ENCODE measurements around the gene SNX17. TPM values are rescaled to one million over a fixed set of nuclear protein-coding genes. Genes with fewer than 3 reads are reported as not detected.

Gene SNX17
- total and polyA plus RNA-seq, 2 of the 13 experiments (the other 11 are each of a cell fraction or from before 2014, with no cell fraction given) = 75.0 to 109 TPM

DNA sequence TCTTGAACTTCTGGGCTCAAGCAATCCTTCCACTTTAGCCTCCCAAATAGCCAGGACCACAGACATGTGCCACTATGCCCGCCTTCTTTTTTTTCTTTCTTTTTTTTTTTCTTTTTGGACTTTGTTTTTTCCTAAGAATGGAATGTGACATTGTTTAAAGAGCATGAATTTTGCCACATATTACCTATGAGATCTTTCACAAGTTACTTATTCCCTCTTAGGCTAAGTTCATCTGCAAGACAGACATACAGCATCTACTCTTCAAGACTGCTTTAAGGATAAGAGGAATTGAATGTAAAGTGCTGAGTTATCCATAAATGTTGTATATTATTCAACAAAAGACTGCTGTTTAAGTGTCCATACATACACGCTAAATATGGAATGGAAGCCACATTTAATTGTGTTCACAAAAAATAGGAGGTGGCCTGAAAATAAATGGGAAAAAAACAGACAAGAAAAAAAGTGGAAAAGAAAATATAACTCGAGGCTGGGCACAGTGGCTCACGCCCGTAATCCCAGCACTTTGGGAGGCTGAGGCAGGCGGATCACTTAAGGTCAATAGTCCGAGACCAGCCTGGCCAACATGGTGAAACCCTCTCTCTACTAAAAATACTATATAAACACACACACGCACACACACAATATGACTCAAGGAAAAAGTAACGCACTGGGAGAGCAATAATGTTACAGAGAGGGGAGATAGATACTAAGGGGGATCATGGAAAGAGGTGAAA lies 42.2 kb downstream of the SNX17 start (continued):
- TF ChIP-seq, protein P1, sequence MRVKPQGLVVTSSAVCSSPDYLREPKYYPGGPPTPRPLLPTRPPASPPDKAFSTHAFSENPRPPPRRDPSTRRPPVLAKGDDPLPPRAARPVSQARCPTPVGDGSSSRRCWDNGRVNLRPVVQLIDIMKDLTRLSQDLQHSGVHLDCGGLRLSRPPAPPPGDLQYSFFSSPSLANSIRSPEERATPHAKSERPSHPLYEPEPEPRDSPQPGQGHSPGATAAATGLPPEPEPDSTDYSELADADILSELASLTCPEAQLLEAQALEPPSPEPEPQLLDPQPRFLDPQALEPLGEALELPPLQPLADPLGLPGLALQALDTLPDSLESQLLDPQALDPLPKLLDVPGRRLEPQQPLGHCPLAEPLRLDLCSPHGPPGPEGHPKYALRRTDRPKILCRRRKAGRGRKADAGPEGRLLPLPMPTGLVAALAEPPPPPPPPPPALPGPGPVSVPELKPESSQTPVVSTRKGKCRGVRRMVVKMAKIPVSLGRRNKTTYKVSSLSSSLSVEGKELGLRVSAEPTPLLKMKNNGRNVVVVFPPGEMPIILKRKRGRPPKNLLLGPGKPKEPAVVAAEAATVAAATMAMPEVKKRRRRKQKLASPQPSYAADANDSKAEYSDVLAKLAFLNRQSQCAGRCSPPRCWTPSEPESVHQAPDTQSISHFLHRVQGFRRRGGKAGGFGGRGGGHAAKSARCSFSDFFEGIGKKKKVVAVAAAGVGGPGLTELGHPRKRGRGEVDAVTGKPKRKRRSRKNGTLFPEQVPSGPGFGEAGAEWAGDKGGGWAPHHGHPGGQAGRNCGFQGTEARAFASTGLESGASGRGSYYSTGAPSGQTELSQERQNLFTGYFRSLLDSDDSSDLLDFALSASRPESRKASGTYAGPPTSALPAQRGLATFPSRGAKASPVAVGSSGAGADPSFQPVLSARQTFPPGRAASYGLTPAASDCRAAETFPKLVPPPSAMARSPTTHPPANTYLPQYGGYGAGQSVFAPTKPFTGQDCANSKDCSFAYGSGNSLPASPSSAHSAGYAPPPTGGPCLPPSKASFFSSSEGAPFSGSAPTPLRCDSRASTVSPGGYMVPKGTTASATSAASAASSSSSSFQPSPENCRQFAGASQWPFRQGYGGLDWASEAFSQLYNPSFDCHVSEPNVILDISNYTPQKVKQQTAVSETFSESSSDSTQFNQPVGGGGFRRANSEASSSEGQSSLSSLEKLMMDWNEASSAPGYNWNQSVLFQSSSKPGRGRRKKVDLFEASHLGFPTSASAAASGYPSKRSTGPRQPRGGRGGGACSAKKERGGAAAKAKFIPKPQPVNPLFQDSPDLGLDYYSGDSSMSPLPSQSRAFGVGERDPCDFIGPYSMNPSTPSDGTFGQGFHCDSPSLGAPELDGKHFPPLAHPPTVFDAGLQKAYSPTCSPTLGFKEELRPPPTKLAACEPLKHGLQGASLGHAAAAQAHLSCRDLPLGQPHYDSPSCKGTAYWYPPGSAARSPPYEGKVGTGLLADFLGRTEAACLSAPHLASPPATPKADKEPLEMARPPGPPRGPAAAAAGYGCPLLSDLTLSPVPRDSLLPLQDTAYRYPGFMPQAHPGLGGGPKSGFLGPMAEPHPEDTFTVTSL (CRISPR knock-in tag; IDR thresholded peaks at IDR 0.05; ENCODE audit: borderline replicate concordance) = peak; percentile 74; the same call in 1 of the 2 replicates
- TF ChIP-seq FOSL1 (CRISPR knock-in tag; IDR thresholded peaks at IDR 0.05; ENCODE audit: borderline replicate concordance) (no peak), YEATS4 (CRISPR knock-in tag; IDR thresholded peaks at IDR 0.05; ENCODE audit: borderline replicate concordance) (0 out of 2 replicates have a peak, but pooled peaks have one; percentile 54), ZNF720 (CRISPR knock-in tag; IDR thresholded peaks at IDR 0.05) (no peak), SATB2 (CRISPR knock-in tag; IDR thresholded peaks at IDR 0.05) (no peak), XBP1 (CRISPR knock-in tag; IDR thresholded peaks at IDR 0.05) (no peak), ZNF383 (CRISPR knock-in tag; IDR thresholded peaks at IDR 0.05; ENCODE audit: borderline replicate concordance) (no peak), KMT2B (CRISPR knock-in tag; IDR thresholded peaks at IDR 0.05) (no peak), ZNF598 (CRISPR knock-in tag; IDR thresholded peaks at IDR 0.05; ENCODE audit: borderline replicate concordance) (no peak), ZZZ3 (CRISPR knock-in tag; IDR thresholded peaks at IDR 0.05; ENCODE audit: borderline replicate concordance) (no peak), SPEN (CRISPR knock-in tag; IDR thresholded peaks at IDR 0.05; ENCODE audit: low read depth) (no peak), MLLT10 (CRISPR knock-in tag; IDR thresholded peaks at IDR 0.05) (no peak), SKI (IDR thresholded peaks at IDR 0.05; ENCODE audit: partially characterized antibody) (peak; percentile 67), PCBP1 (IDR thresholded peaks at IDR 0.05; ENCODE audit: borderline replicate concordance, low read depth, low read length) (no peak), ZNF547 (CRISPR knock-in tag; IDR thresholded peaks at IDR 0.05) (no peak)
- TF ChIP-seq, protein P2, sequence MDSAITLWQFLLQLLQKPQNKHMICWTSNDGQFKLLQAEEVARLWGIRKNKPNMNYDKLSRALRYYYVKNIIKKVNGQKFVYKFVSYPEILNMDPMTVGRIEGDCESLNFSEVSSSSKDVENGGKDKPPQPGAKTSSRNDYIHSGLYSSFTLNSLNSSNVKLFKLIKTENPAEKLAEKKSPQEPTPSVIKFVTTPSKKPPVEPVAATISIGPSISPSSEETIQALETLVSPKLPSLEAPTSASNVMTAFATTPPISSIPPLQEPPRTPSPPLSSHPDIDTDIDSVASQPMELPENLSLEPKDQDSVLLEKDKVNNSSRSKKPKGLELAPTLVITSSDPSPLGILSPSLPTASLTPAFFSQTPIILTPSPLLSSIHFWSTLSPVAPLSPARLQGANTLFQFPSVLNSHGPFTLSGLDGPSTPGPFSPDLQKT (CRISPR knock-in tag; IDR thresholded peaks at IDR 0.05; ENCODE audit: borderline replicate concordance) = no peak
- TF ChIP-seq, protein P3, sequence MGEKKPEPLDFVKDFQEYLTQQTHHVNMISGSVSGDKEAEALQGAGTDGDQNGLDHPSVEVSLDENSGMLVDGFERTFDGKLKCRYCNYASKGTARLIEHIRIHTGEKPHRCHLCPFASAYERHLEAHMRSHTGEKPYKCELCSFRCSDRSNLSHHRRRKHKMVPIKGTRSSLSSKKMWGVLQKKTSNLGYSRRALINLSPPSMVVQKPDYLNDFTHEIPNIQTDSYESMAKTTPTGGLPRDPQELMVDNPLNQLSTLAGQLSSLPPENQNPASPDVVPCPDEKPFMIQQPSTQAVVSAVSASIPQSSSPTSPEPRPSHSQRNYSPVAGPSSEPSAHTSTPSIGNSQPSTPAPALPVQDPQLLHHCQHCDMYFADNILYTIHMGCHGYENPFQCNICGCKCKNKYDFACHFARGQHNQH (CRISPR knock-in tag; IDR thresholded peaks at IDR 0.05) = peak; percentile 45; the same call in 1 of the 2 replicates
- TF ChIP-seq, protein P4, sequence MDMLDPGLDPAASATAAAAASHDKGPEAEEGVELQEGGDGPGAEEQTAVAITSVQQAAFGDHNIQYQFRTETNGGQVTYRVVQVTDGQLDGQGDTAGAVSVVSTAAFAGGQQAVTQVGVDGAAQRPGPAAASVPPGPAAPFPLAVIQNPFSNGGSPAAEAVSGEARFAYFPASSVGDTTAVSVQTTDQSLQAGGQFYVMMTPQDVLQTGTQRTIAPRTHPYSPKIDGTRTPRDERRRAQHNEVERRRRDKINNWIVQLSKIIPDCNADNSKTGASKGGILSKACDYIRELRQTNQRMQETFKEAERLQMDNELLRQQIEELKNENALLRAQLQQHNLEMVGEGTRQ (IDR thresholded peaks at IDR 0.05; ENCODE audit: low read depth, low read length) = no peak
- TF ChIP-seq, protein P4 (CRISPR knock-in tag; IDR thresholded peaks at IDR 0.05; ENCODE audit: borderline replicate concordance) = no peak

Measured in HepG2 (cell line).